Measurements from ENCODE around the gene TEX2.
"Not testable (repeated sequence)": the region's sequence is repeated elsewhere in the genome, so short reads cannot be mapped to it uniquely, and the experiment has no call there.

TEX2 gene

DNA sequence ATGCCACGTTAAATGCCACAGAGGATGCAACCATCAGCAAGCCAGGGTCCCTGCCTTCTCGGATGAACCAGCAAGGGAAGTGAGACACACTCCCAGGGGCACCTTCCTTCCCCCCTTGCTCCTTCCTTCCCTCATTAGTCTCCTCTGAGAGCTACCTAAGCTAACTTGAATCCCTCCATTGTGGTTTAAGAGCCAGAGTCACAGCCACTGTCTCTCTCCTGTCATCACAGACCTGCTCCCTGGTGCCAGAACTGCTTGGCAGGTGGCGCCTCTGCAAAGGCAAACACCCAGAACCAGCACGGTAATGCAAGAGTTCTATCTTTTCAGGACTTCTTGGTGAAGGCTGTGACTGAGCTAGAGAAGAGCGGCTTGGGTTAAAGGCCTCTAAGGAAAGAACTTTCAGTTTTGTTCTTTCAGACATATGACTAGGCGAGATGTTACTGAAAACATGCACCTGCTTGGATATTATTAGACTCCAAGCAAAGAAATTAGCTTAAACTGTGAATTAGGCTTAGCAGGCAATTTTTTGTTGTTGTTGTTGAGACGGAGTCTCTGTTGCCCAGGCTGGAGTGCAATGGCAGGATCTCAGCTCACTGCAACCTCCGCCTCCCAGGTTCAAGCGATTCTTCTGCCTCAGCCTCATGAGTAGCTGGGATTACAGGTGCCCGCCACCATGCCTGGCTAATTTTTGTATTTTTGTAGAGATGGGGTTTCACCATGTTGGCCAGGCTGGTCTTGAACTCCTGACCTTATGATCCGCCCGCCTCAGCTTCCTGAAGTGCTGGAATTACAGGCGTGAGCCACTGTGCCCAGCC is 141.9 kb downstream of the TEX2 start:
- H3K56ac ChIP-seq (ENCODE audit: low read length); H3K79me2 ChIP-seq (ENCODE audit: control insufficient read depth, insufficient read depth, low read length); H3K4me3 ChIP-seq (ENCODE audit: low read length); H3K4me2 ChIP-seq (ENCODE audit: low read length); H2BK5ac ChIP-seq (ENCODE audit: low read length); H3K27ac ChIP-seq (ENCODE audit: low read depth, low read length); H3K27me3 ChIP-seq (ENCODE audit: insufficient read depth, low read length, poor library complexity); H4K8ac ChIP-seq (ENCODE audit: low read depth, low read length); H3K18ac ChIP-seq (ENCODE audit: low read length); H2BK120ac ChIP-seq (ENCODE audit: low read depth, low read length); H2AK5ac ChIP-seq (ENCODE audit: low read length); H3K4me1 ChIP-seq (ENCODE audit: control insufficient read depth, low read depth, low read length); H3K9ac ChIP-seq (ENCODE audit: low read length); H4K5ac ChIP-seq (ENCODE audit: low read length); H2BK15ac ChIP-seq (replicated peaks; ENCODE audit: low read depth); DNase-seq; H3K23ac ChIP-seq (ENCODE audit: low read length); H3K36me3 ChIP-seq (ENCODE audit: control insufficient read depth, insufficient read depth, low read length); H3K79me1 ChIP-seq (ENCODE audit: low read length); H3K4ac ChIP-seq (ENCODE audit: low read depth, low read length): not testable (repeated sequence)
- no CpG with 5 or more reads among the region's 13 CpGs for WGBS (ENCODE audit: extremely low coverage, insufficient coverage, low lambda C conversion rate)

DNA sequence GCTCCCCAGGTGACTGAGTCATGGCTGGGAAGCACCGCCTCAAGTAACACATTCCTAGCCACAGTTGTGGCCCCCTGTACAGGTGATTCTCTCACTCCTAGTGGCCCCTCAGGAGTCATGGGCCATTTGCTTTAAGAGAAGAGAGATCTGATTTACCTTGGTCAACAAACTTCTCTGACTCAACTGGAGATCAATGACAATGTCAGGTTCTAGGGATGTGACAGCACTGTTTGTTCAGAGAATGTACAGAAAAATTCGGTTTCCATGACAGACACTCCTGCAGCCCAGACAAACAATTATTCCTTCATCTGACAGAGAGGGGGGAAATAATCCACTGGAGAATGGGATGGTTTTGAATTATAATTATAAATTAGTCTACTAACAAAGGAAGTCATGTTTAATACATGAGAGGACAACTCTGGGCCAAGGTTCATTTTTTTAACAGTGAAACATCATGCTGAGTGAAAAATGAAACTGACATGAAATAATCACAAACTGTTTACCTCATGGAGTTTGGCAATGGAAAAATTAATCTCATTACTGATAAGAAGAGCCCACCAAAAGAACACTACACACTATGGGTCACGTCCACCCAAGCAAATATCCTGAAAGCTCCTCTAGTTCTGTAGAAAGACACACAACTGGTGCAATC is 142.8 kb downstream of the TEX2 start:
- Histone ChIP-seq H2BK120ac (ENCODE audit: low read depth, low read length) (no peak overlapping the region), H4K5ac (ENCODE audit: low read length) (no peak overlapping the region)
- no peak for DNase-seq

DNA sequence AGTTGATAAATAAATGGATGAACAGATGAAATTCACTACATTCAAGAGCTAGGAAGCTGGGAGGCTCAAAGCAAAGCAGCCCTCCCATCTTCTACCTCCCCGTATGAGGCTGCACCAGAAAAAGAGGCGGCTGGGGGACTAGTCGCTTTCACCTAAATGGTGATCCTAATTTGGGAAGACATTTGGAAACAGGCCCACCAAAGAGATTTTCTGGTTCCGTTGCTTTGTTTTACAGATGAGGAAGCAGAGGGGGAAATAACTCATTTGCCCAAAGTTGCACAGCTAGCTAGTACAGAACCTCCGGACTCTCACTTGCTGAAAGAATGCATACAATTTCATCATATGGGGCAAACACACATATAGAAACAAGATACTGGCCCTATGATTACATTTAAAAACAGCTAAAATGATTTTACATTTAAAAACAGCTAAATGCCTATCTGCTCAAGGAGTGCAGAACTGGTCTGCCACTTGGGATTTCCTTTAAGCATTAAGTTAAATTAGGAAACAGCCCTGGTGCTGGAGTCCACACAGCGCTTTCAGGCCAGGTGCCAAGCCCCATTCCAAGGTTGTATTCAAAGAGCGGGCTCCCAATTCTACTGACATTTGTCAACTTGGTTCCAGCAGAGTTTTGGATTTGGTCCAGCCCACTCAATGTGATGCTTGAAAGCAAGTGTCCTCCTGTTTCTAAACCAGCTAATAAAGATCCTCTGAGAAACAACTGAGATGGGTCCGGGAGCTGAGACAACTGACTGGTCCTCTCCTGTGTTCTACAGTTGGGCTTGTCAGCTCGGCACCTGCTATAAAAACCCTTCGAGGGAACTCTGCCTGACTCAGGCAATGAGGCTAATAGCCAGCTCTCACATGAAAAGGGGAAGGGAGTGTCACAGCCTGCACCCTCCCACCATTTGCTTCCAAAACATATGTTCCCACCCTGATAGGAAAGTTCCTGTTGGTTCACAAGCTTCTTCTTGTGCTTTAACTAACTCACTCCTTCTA is 144.8 kb downstream of the TEX2 start:
- no peak for DNase-seq
- Histone ChIP-seq H2BK120ac (ENCODE audit: low read depth, low read length) (no peak overlapping the region), H3K79me2 (ENCODE audit: control insufficient read depth, insufficient read depth, low read length) (no peaks in the 10 kb centered on the region), H3K27ac (ENCODE audit: low read depth, low read length) (no peak overlapping the region), H3K4me2 (ENCODE audit: low read length) (no peak overlapping the region), H2BK15ac (replicated peaks; ENCODE audit: low read depth) (no peak overlapping the region), H4K8ac (ENCODE audit: low read depth, low read length) (no peak overlapping the region), H3K9ac (ENCODE audit: low read length) (no peak overlapping the region), H3K56ac (ENCODE audit: low read length) (no peak overlapping the region), H2BK5ac (ENCODE audit: low read length) (no peak overlapping the region), H3K4ac (ENCODE audit: low read depth, low read length) (no peak overlapping the region), H3K23ac (ENCODE audit: low read length) (no peak overlapping the region), H3K4me1 (ENCODE audit: control insufficient read depth, low read depth, low read length) (no peaks in the 10 kb centered on the region), H3K79me1 (ENCODE audit: low read length) (no peaks in the 10 kb centered on the region), H2AK5ac (ENCODE audit: low read length) (no peak overlapping the region), H3K4me3 (ENCODE audit: low read length) (no peak overlapping the region), H3K18ac (ENCODE audit: low read length) (no peak overlapping the region), H3K36me3 (ENCODE audit: control insufficient read depth, insufficient read depth, low read length) (no peaks in the 10 kb centered on the region), H4K5ac (ENCODE audit: low read length) (no peak overlapping the region), H3K27me3 (ENCODE audit: insufficient read depth, low read length, poor library complexity) (no peaks in the 10 kb centered on the region)
- WGBS (ENCODE audit: extremely low coverage, insufficient coverage, low lambda C conversion rate): no CpG with 5 or more reads among the region's 10 CpGs

More for the DNA sequence above, 142.8 kb downstream of the TEX2 start:
- H3K9ac ChIP-seq (ENCODE audit: low read length): no peak overlapping the region
- no peak overlapping the region for H2AK5ac ChIP-seq (ENCODE audit: low read length)
- H3K36me3 ChIP-seq (ENCODE audit: control insufficient read depth, insufficient read depth, low read length): no peaks in the 10 kb centered on the region
- no peak overlapping the region for H3K56ac ChIP-seq (ENCODE audit: low read length)
- no peak overlapping the region for H4K8ac ChIP-seq (ENCODE audit: low read depth, low read length)
- H3K23ac ChIP-seq (ENCODE audit: low read length): no peak overlapping the region
- no peak overlapping the region for H3K18ac ChIP-seq (ENCODE audit: low read length)
- H3K79me2 ChIP-seq (ENCODE audit: control insufficient read depth, insufficient read depth, low read length): no peaks in the 10 kb centered on the region
- H3K4me2 ChIP-seq (ENCODE audit: low read length): no peak overlapping the region
- H3K4ac ChIP-seq (ENCODE audit: low read depth, low read length): no peak overlapping the region
- no peak overlapping the region for H2BK5ac ChIP-seq (ENCODE audit: low read length)
- H3K4me1 ChIP-seq (ENCODE audit: control insufficient read depth, low read depth, low read length): no peaks in the 10 kb centered on the region
- H2BK15ac ChIP-seq (replicated peaks; ENCODE audit: low read depth): no peak overlapping the region
- no peaks in the 10 kb centered on the region for H3K79me1 ChIP-seq (ENCODE audit: low read length)
- no peaks in the 10 kb centered on the region for H3K27me3 ChIP-seq (ENCODE audit: insufficient read depth, low read length, poor library complexity)
- H3K27ac ChIP-seq (ENCODE audit: low read depth, low read length): no peak overlapping the region
- H3K4me3 ChIP-seq (ENCODE audit: low read length): no peak overlapping the region
- WGBS (ENCODE audit: extremely low coverage, insufficient coverage, low lambda C conversion rate): no CpG with 5 or more reads among the region's 3 CpGs

DNA sequence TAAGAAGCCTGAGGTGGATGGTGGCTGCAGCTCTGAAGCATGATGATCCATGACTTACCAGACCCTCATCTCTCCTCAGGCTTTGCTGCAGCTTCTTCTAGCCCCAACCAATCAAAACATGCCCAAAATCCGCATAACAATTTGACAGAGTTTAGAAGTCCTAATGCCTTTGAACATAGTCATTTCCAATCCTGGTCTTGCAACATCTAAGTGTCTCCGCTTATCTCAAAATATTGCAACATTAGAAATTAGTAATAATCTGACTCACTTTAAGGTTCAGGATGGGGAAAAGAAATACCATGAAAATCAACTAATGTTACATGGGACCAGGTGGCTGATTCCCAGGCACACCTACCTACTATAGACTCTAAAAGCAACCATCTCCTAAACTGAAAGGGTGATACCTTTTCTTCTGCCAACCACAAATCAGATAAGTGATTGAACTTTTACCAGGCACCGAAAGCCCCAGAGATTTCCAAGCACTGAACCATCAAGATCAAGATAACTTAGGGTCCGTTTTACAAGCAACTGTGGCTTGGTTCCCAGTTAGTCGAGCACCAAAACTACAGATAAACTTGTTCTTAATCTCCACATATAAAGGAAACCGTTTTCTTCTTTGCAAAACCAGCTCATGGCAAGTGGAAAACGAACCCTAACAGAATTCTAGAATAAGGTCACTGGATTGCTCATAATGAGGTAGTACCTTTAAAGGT is 147.1 kb downstream of the TEX2 start:
- no peak overlapping the region for H3K9ac ChIP-seq (ENCODE audit: low read length)
- no CpG with 5 or more reads among the region's 7 CpGs for WGBS (ENCODE audit: extremely low coverage, insufficient coverage, low lambda C conversion rate)
- no peak overlapping the region for H3K4me3 ChIP-seq (ENCODE audit: low read length)
- no peak for DNase-seq
- no peak overlapping the region for H2BK120ac ChIP-seq (ENCODE audit: low read depth, low read length)
- H3K18ac ChIP-seq (ENCODE audit: low read length): no peak overlapping the region
- no peaks in the 10 kb centered on the region for H3K36me3 ChIP-seq (ENCODE audit: control insufficient read depth, insufficient read depth, low read length)
- H3K27ac ChIP-seq (ENCODE audit: low read depth, low read length): no peak overlapping the region
- H4K8ac ChIP-seq (ENCODE audit: low read depth, low read length): no peak overlapping the region
- H3K56ac ChIP-seq (ENCODE audit: low read length): no peak overlapping the region
- no peak overlapping the region for H3K4ac ChIP-seq (ENCODE audit: low read depth, low read length)
- H3K4me2 ChIP-seq (ENCODE audit: low read length): no peak overlapping the region
- no peak overlapping the region for H2BK15ac ChIP-seq (replicated peaks; ENCODE audit: low read depth)
- H3K27me3 ChIP-seq (ENCODE audit: insufficient read depth, low read length, poor library complexity): no peaks in the 10 kb centered on the region
- H4K5ac ChIP-seq (ENCODE audit: low read length): no peak overlapping the region
- H3K4me1 ChIP-seq (ENCODE audit: control insufficient read depth, low read depth, low read length): no peaks in the 10 kb centered on the region
- no peaks in the 10 kb centered on the region for H3K79me1 ChIP-seq (ENCODE audit: low read length)
- no peaks in the 10 kb centered on the region for H3K79me2 ChIP-seq (ENCODE audit: control insufficient read depth, insufficient read depth, low read length)
- H2AK5ac ChIP-seq (ENCODE audit: low read length): no peak overlapping the region
- H2BK5ac ChIP-seq (ENCODE audit: low read length): no peak overlapping the region
- no peak overlapping the region for H3K23ac ChIP-seq (ENCODE audit: low read length)

DNA sequence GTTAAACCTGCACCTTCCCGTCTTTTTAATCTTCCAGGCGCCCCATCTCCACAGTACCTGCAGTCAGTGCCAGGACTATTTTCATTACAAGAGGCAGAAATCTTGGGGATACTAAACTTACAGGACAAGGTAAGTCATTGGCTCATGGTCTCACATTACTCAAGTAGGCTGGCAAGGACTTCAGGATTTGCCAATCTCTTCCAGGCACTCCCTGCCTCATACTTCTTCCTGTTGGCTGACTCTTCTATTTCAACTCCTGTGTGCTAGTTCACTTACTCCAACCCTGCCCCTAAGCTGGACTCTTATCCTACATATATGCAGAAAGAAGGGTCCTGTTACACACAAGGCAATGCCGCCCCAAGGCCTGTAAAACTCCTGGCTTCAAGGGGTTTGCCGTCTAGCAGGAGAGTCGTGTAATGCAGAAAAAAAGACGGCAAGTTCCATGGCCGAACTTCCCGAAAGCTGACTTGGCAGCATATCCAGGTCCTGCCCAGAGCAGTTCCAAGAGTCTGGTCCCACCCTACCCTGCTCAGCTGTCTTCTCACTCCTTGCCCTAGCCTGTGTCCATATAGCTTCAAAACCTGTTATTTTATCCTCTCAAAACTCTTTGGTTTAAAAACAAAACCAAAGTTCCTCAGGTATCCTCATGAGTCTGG is 147.9 kb downstream of the TEX2 start:
- no peak for DNase-seq
- Histone ChIP-seq H2AK5ac (ENCODE audit: low read length) (no peak overlapping the region), H3K9ac (ENCODE audit: low read length) (no peak overlapping the region), H3K56ac (ENCODE audit: low read length) (no peak overlapping the region), H2BK15ac (replicated peaks; ENCODE audit: low read depth) (no peak overlapping the region), H3K79me1 (ENCODE audit: low read length) (no peaks in the 10 kb centered on the region), H2BK120ac (ENCODE audit: low read depth, low read length) (no peak overlapping the region), H4K5ac (ENCODE audit: low read length) (no peak overlapping the region), H3K79me2 (ENCODE audit: control insufficient read depth, insufficient read depth, low read length) (no peaks in the 10 kb centered on the region), H3K4me2 (ENCODE audit: low read length) (no peak overlapping the region), H3K27ac (ENCODE audit: low read depth, low read length) (no peak overlapping the region), H3K18ac (ENCODE audit: low read length) (no peak overlapping the region), H4K8ac (ENCODE audit: low read depth, low read length) (no peak overlapping the region), H3K4me3 (ENCODE audit: low read length) (no peak overlapping the region), H3K27me3 (ENCODE audit: insufficient read depth, low read length, poor library complexity) (no peaks in the 10 kb centered on the region), H3K4me1 (ENCODE audit: control insufficient read depth, low read depth, low read length) (no peaks in the 10 kb centered on the region), H3K23ac (ENCODE audit: low read length) (no peak overlapping the region), H2BK5ac (ENCODE audit: low read length) (no peak overlapping the region), H3K36me3 (ENCODE audit: control insufficient read depth, insufficient read depth, low read length) (no peaks in the 10 kb centered on the region), H3K4ac (ENCODE audit: low read depth, low read length) (no peak overlapping the region)
- no CpG with 5 or more reads among the region's 8 CpGs for WGBS (ENCODE audit: extremely low coverage, insufficient coverage, low lambda C conversion rate)
